Mesendoderm (in vitro differentiated cells): ENCODE measurements around the gene DOCK8.
A peak's percentile ranks its signal among the peaks of the same experiment; 100 is the strongest.
"Not testable (repeated sequence)": the region's sequence is repeated elsewhere in the genome, so short reads cannot be mapped to it uniquely, and the experiment has no call there.

Experiments
- DNase-seq: peaks from one replicate; pipeline ENCODE4 v3.0.0; 2013
- H2AK5ac ChIP-seq: 2 replicates; pipeline ENCODE4 v1.6.1; 2013; ENCODE audit warnings: low read length, inconsistent platforms
- H2BK120ac ChIP-seq: 2 replicates; pipeline ENCODE4 v1.6.1; 2013; ENCODE audit warnings: low read depth, mild to moderate bottlenecking, low read length, moderate library complexity, mixed read lengths
- H2BK15ac ChIP-seq: replicated peaks from 2 replicates; pipeline ENCODE4 v1.6.1; 2013; ENCODE audit warnings: low read depth, mild to moderate bottlenecking, moderate library complexity
- H2BK5ac ChIP-seq: 2 replicates; pipeline ENCODE4 v1.6.1; 2013; ENCODE audit warnings: low read length, inconsistent platforms
- H3K18ac ChIP-seq: 2 replicates; pipeline ENCODE4 v1.6.1; 2013; ENCODE audit warnings: mild to moderate bottlenecking, low read length, mixed read lengths
- H3K23ac ChIP-seq: one replicate; pipeline ENCODE4 v1.6.1; 2013; ENCODE audit warnings: low read length
- H3K27ac ChIP-seq: 2 replicates; pipeline ENCODE4 v1.5.1; 2013; ENCODE audit warnings: low read depth, mild to moderate bottlenecking, inconsistent platforms, low read length, moderate library complexity
- H3K27me3 ChIP-seq: 2 replicates; pipeline ENCODE4 v1.6.1; 2013; ENCODE audit warnings: low read length, control low read depth, mild to moderate bottlenecking, inconsistent platforms; ENCODE audit not compliant: insufficient read depth, poor library complexity
- H3K36me3 ChIP-seq: 2 replicates; pipeline ENCODE4 v1.6.1; 2013; ENCODE audit warnings: low read length, inconsistent platforms; ENCODE audit not compliant: control insufficient read depth, insufficient read depth
- H3K4ac ChIP-seq: one replicate; pipeline ENCODE4 v1.6.1; 2013; ENCODE audit warnings: low read depth, mild to moderate bottlenecking, low read length, moderate library complexity
- H3K4me1 ChIP-seq: 2 replicates; pipeline ENCODE4 v1.6.1; 2013; ENCODE audit warnings: low read depth, low read length, inconsistent platforms; ENCODE audit not compliant: control insufficient read depth
- H3K4me2 ChIP-seq: 2 replicates; pipeline ENCODE4 v1.6.1; 2013; ENCODE audit warnings: low read length
- H3K4me3 ChIP-seq: 2 replicates; pipeline ENCODE4 v1.5.1; 2013; ENCODE audit warnings: mild to moderate bottlenecking, low read length
- H3K56ac ChIP-seq: one replicate; pipeline ENCODE4 v1.6.1; 2013; ENCODE audit warnings: low read length
- H3K79me1 ChIP-seq: 2 replicates; pipeline ENCODE4 v1.6.1; 2013; ENCODE audit warnings: low read length, inconsistent platforms
- H3K79me2 ChIP-seq: 2 replicates; pipeline ENCODE4 v1.6.1; 2013; ENCODE audit warnings: mild to moderate bottlenecking, low read length; ENCODE audit not compliant: control insufficient read depth, insufficient read depth
- H3K9ac ChIP-seq: 2 replicates; pipeline ENCODE4 v1.6.1; 2013; ENCODE audit warnings: low read length, inconsistent platforms
- H4K5ac ChIP-seq: one replicate; pipeline ENCODE4 v1.6.1; 2013; ENCODE audit warnings: low read length
- H4K8ac ChIP-seq: one replicate; pipeline ENCODE4 v1.6.1; 2013; ENCODE audit warnings: low read depth, mild to moderate bottlenecking, control low read depth, low read length, moderate library complexity
- WGBS: extraction: QIAGEN DNeasy Blood & Tissue Kit; methylation state at CpG from one replicate; pipeline ENCODE4 v1.1.7; 2013; ENCODE audit warnings: low lambda C conversion rate, missing lambda C conversion rate; ENCODE audit not compliant: insufficient coverage; ENCODE audit errors: extremely low coverage; 5-methylcytosine and 5-hydroxymethylcytosine counted together

The DOCK8 gene

DNA sequence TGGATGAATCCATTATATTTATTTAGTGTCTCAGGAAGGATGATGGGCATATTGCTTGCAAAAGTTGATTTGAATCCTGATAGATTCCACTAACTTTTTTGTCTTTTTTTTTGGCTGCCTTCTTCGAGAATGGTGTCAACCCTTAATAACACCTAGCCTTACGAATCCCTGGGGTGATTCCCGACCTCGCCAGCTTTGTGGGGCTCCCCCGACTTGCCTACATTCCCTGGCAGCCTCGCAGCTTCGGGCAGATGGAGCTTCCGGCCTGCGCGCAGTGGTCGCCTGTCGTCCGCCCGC, 366 bp upstream of the DOCK8 start:
- Histone ChIP-seq H3K4me3 (no peak overlapping the region), H3K36me3 (no peaks in the 10 kb centered on the region), H3K4me1 (no peaks in the 10 kb centered on the region), H3K56ac (peak overlapping the region; percentile 82), H3K27ac (no peak overlapping the region), H3K9ac (peak overlapping the region; percentile 75), H3K79me2 (no peaks in the 10 kb centered on the region), H3K4ac (no peak overlapping the region), H4K5ac (no peak overlapping the region), H2BK120ac (no peak overlapping the region), H3K79me1 (no peaks in the 10 kb centered on the region), H3K23ac (no peak overlapping the region), H2BK5ac (no peak overlapping the region), H3K27me3 (peaks cover 5% of the 10 kb centered on the region), H3K18ac (peak overlapping the region; percentile 82), H3K4me2 (peak overlapping the region; percentile 56), H2AK5ac (no peak overlapping the region), H4K8ac (no peak overlapping the region), H2BK15ac (no peak overlapping the region)
- WGBS: no CpG with 5 or more reads among the region's 14 CpGs
- DNase-seq: no peak

DNA sequence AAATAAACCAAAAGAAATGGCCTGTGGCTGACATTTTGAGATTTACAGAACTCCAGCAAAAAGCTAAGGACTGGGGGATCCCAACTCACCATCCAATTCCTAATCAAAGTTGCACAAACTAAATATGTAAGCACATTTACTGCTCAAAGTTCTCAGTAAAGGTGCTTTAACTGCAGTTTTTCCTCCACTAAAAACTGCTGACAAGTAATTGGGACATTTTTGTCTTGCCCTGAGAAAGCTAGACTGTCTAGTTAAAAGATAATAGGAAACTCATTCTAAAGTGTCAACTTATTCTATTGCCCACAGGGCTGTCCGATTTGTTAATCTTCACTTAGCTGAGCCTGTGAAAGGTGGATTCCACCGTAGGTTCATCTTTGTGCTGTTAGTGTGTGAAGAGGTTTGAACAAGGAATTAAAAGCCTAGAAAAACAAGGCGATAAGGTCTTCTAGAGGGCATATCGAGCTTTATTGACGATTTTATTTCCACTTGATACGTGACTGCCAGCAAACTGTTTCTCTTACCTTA, 1.0 kb downstream of the DOCK8 start:
- H3K4me1 ChIP-seq: no peaks in the 10 kb centered on the region
- peaks cover 5% of the 10 kb centered on the region for H3K27me3 ChIP-seq
- no peak overlapping the region for H3K23ac ChIP-seq
- no peak overlapping the region for H4K5ac ChIP-seq
- no peak overlapping the region for H2AK5ac ChIP-seq
- no peaks in the 10 kb centered on the region for H3K79me2 ChIP-seq
- no peak overlapping the region for H3K4me3 ChIP-seq
- H3K4ac ChIP-seq: no peak overlapping the region
- no peak overlapping the region for H3K4me2 ChIP-seq
- no peak overlapping the region for H3K9ac ChIP-seq
- no peak overlapping the region for H3K27ac ChIP-seq
- H2BK120ac ChIP-seq: no peak overlapping the region
- no peak overlapping the region for H4K8ac ChIP-seq
- H2BK5ac ChIP-seq: no peak overlapping the region
- no peak overlapping the region for H2BK15ac ChIP-seq
- no peak overlapping the region for H3K18ac ChIP-seq
- H3K36me3 ChIP-seq: no peaks in the 10 kb centered on the region
- no peak for DNase-seq
- no CpG with 5 or more reads among the region's 6 CpGs for WGBS
- no peak overlapping the region for H3K56ac ChIP-seq
- no peaks in the 10 kb centered on the region for H3K79me1 ChIP-seq

DNA sequence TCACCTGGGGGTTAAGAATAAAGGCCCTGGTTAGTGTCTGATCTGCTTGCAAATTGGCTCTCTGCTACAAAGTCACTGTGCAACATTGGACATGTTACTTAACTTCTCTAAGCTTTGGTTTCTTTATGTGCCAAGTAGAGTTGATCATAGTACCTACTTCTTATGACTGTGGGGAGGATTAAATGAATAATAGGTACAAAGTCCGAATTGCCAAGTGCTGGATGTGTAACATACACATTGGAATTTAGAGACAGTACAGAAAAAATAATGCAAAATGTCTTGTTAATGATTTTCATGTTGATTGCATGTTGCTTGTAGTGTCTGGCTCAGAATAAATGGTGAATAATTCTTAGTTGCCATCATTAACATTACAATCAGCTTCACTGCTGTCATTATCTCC, 2.2 kb downstream of the DOCK8 start:
- Histone ChIP-seq H3K18ac (no peak overlapping the region), H2BK5ac (no peak overlapping the region), H2BK15ac (no peak overlapping the region), H3K56ac (no peak overlapping the region), H3K4ac (no peak overlapping the region), H3K9ac (no peak overlapping the region), H4K8ac (no peak overlapping the region), H3K23ac (no peak overlapping the region), H2AK5ac (no peak overlapping the region), H3K4me1 (no peaks in the 10 kb centered on the region), H3K79me2 (no peaks in the 10 kb centered on the region), H3K79me1 (no peaks in the 10 kb centered on the region), H3K27ac (no peak overlapping the region), H3K4me3 (no peak overlapping the region), H3K27me3 (peaks cover 5% of the 10 kb centered on the region), H3K36me3 (no peaks in the 10 kb centered on the region), H4K5ac (no peak overlapping the region), H2BK120ac (no peak overlapping the region), H3K4me2 (no peak overlapping the region)
- no CpG with 5 or more reads among the region's 1 CpG for WGBS
- no peak for DNase-seq

DNA sequence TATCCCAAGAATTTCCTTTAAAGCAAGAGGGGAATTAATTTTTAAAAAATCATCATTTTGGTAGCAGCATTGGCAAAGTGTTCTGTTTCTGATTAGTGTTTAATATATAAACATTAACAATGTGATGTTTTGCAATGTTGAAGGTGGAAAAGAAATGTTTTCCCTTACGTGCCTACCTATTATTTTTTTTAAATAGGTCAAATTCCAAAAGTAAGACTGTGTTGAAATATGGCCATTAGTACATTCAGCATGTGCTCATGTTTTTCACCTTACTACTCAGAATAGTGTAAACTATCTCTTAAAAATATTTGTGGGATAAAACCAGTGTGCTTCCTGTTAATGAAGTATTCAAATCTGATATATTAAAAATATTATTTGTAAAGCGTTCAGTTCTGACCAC, 3.3 kb downstream of the DOCK8 start:
- H3K9ac ChIP-seq: no peak overlapping the region
- no peak for DNase-seq
- no peak overlapping the region for H2AK5ac ChIP-seq
- H2BK15ac ChIP-seq: no peak overlapping the region
- H3K18ac ChIP-seq: no peak overlapping the region
- H3K23ac ChIP-seq: no peak overlapping the region
- no peak overlapping the region for H2BK120ac ChIP-seq
- H4K8ac ChIP-seq: no peak overlapping the region
- no peak overlapping the region for H3K4me3 ChIP-seq
- no peaks in the 10 kb centered on the region for H3K4me1 ChIP-seq
- no peak overlapping the region for H3K27ac ChIP-seq
- no peaks in the 10 kb centered on the region for H3K79me2 ChIP-seq
- no CpG with 5 or more reads among the region's 2 CpGs for WGBS
- no peak overlapping the region for H4K5ac ChIP-seq
- no peak overlapping the region for H3K56ac ChIP-seq
- no peak overlapping the region for H2BK5ac ChIP-seq
- H3K36me3 ChIP-seq: no peaks in the 10 kb centered on the region
- H3K79me1 ChIP-seq: no peaks in the 10 kb centered on the region
- no peak overlapping the region for H3K4ac ChIP-seq
- H3K4me2 ChIP-seq: no peak overlapping the region
- peaks cover 5% of the 10 kb centered on the region for H3K27me3 ChIP-seq

DNA sequence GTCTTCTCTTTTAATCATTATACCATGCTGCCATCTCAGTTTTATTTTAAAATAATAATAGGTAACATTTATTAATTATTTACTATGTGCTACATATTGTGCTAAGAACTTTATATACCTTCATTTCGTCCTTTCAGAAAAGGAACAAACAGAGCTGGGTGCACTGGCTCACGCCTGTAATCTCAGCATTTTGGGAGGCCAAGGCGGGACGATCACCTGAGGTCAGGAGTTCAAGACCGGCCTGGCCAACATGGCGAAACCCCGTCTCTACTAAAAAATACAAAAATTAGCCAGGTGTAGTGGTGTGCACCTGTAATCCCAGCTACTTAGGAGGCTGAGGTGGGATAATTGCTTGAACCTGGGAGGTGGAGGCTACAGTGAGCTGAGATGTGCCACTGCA, 4.4 kb downstream of the DOCK8 start:
- WGBS: no CpG with 5 or more reads among the region's 7 CpGs

GRCh38 chr9:219670-220365, 5.2 kb downstream of the DOCK8 start:
- Histone ChIP-seq H3K23ac (no peak overlapping the region), H3K79me1 (no peaks in the 10 kb centered on the region), H3K36me3 (no peaks in the 10 kb centered on the region), H3K27ac (no peak overlapping the region), H3K4me1 (peaks cover 4% of the 10 kb centered on the region), H4K8ac (no peak overlapping the region), H3K9ac (no peak overlapping the region), H3K4me2 (no peak overlapping the region), H2BK120ac (no peak overlapping the region), H2BK15ac (no peak overlapping the region), H3K27me3 (peaks cover 5% of the 10 kb centered on the region), H2BK5ac (no peak overlapping the region), H3K56ac (no peak overlapping the region), H3K18ac (no peak overlapping the region), H3K4ac (no peak overlapping the region), H2AK5ac (no peak overlapping the region), H3K4me3 (no peak overlapping the region), H3K79me2 (no peaks in the 10 kb centered on the region), H4K5ac (no peak overlapping the region)
- no peak for DNase-seq
- WGBS: no CpG with 5 or more reads among the region's 7 CpGs

More for the DNA sequence above, 4.4 kb downstream of the DOCK8 start:
- DNase-seq, H3K9ac ChIP-seq, H2AK5ac ChIP-seq, H3K79me1 ChIP-seq, H3K18ac ChIP-seq, H3K4me2 ChIP-seq, H3K27me3 ChIP-seq, H3K27ac ChIP-seq, H3K36me3 ChIP-seq, H3K4me1 ChIP-seq, H4K8ac ChIP-seq, H3K79me2 ChIP-seq, H4K5ac ChIP-seq, H2BK5ac ChIP-seq, H3K23ac ChIP-seq, H2BK120ac ChIP-seq, H3K4me3 ChIP-seq, H3K4ac ChIP-seq, H3K56ac ChIP-seq, H2BK15ac ChIP-seq: not testable (repeated sequence)
